IPS-NIHi7 (cell line): ENCODE data around the gene SPP2.

ENCODE experiments used
- DNase-seq: peaks from one replicate; pipeline ENCODE4 v3.0.0; 2012; ENCODE audit warnings: mixed read lengths; ENCODE audit errors: extremely low spot score

Gene SPP2

GRCh38 chr2:234092344-234092743 is 41.8 kb downstream of the SPP2 start:
- no peak for DNase-seq

GRCh38 chr2:234095301-234095700 is 44.8 kb downstream of the SPP2 start:
- DNase-seq: no peak

- DNase-seq: no peak
Measured at GRCh38 chr2:234096164-234096563, 45.7 kb downstream of the SPP2 start.

- no peak for DNase-seq
Measured at GRCh38 chr2:234098681-234099080, 48.2 kb downstream of the SPP2 start.

- no peak for DNase-seq
Measured at GRCh38 chr2:234099266-234099665, 48.8 kb downstream of the SPP2 start.

GRCh38 chr2:234100686-234101085 is 50.2 kb downstream of the SPP2 start:
- DNase-seq: no peak

GRCh38 chr2:234102112-234102511 is 51.6 kb downstream of the SPP2 start:
- no peak for DNase-seq

GRCh38 chr2:234107861-234108260 is 57.4 kb downstream of the SPP2 start:
- DNase-seq: no peak

- no peak for DNase-seq
Measured at GRCh38 chr2:234109321-234109720, 58.8 kb downstream of the SPP2 start.

GRCh38 chr2:234110219-234110618 is 59.7 kb downstream of the SPP2 start:
- no peak for DNase-seq

GRCh38 chr2:234111523-234111922 is 61.0 kb downstream of the SPP2 start:
- DNase-seq: no peak

- DNase-seq: no peak
Measured at GRCh38 chr2:234116010-234116409, 65.5 kb downstream of the SPP2 start.

- DNase-seq: no peak
Measured at GRCh38 chr2:234121999-234122398, 71.5 kb downstream of the SPP2 start.

GRCh38 chr2:234125451-234126145 is 75.1 kb downstream of the SPP2 start:
- DNase-seq: no peak

- DNase-seq: no peak
Measured at GRCh38 chr2:234126146-234126470, 75.6 kb downstream of the SPP2 start.
